ENCODE results near the gene MYH10.
A peak's percentile ranks its signal among the peaks of the same experiment; 100 is the strongest.

MYH10 gene

GRCh38 chr17:8608001-8608400 is 22.5 kb downstream of the MYH10 start:
- peak; percentile 71 for DNase-seq

- DNase-seq = no peak
These were observed 24.1 kb downstream of the MYH10 start for GRCh38 chr17:8606401-8606800.

- no peak for DNase-seq
These were observed 27.8 kb downstream of the MYH10 start for GRCh38 chr17:8602679-8603078.

- DNase-seq = no peak
These were observed 31.0 kb downstream of the MYH10 start for GRCh38 chr17:8599351-8600011.

GRCh38 chr17:8598913-8599312 is 31.6 kb downstream of the MYH10 start:
- no peak for DNase-seq

- no peak for DNase-seq
These were observed 36.7 kb downstream of the MYH10 start for GRCh38 chr17:8593830-8594229.

GRCh38 chr17:8593276-8593675 is 37.2 kb downstream of the MYH10 start:
- DNase-seq = no peak

- no peak for DNase-seq
These were observed 41.5 kb downstream of the MYH10 start for GRCh38 chr17:8588877-8589554.

- DNase-seq = no peak
These were observed 43.8 kb downstream of the MYH10 start for GRCh38 chr17:8586766-8587165.

GRCh38 chr17:8585911-8586310 is 44.6 kb downstream of the MYH10 start:
- no peak for DNase-seq

GRCh38 chr17:8583954-8584353 is 46.6 kb downstream of the MYH10 start:
- no peak for DNase-seq

- no peak for DNase-seq
These were observed 49.4 kb downstream of the MYH10 start for GRCh38 chr17:8580952-8581658.

- no peak for DNase-seq
These were observed 52.7 kb downstream of the MYH10 start for GRCh38 chr17:8577868-8578267.

GRCh38 chr17:8576559-8577294 is 53.8 kb downstream of the MYH10 start:
- DNase-seq = no peak

- DNase-seq = no peak
These were observed 55.8 kb downstream of the MYH10 start for GRCh38 chr17:8574687-8575086.

GRCh38 chr17:8572764-8573163 is 57.8 kb downstream of the MYH10 start:
- no peak for DNase-seq

GRCh38 chr17:8563981-8564602 is 66.4 kb downstream of the MYH10 start:
- DNase-seq = peak; percentile 67

- DNase-seq = no peak
These were observed 67.3 kb downstream of the MYH10 start for GRCh38 chr17:8563024-8563776.

- DNase-seq = no peak
These were observed 72.4 kb downstream of the MYH10 start for GRCh38 chr17:8558144-8558543.

GRCh38 chr17:8557176-8557806 is 73.2 kb downstream of the MYH10 start:
- peak; percentile 8 for DNase-seq

- peak; percentile 58 for DNase-seq
These were observed 74.5 kb downstream of the MYH10 start for GRCh38 chr17:8556074-8556473.
